ENCODE measurements around the gene ATP6V1C2. TPM values are rescaled to one million over a fixed set of nuclear protein-coding genes. Genes with fewer than 3 reads are reported as not detected.

ATP6V1C2 gene
- total and polyA plus RNA-seq, 9 of the 15 experiments (the other 6 are each of a cell fraction or from before 2014, with no cell fraction given): 0.01 to 0.31 (median 0.10) TPM; not detected in 4

- Histone ChIP-seq H3K9ac (ENCODE audit: insufficient read depth in 1 of 2, low read depth in 2 of 2, low read length in 2 of 2) (no peak overlapping the region), H3K27ac (ENCODE audit: extremely low read depth, low read depth, low read length) (no peak overlapping the region), H3K79me2 (ENCODE audit: control insufficient read depth, insufficient read depth, low read length) (no peaks in the 10 kb centered on the region), H2AFZ (ENCODE audit: low read depth, low read length) (no peak overlapping the region), H3K9me3 (replicated peaks; ENCODE audit: control insufficient read depth, insufficient read depth, low read depth, low read length) (no peaks in the 10 kb centered on the region), H3K27me3 (ENCODE audit: control insufficient read depth in 2 of 2, insufficient read depth in 2 of 2, low read length in 2 of 2) (peaks cover 24 to 78% of the 10 kb centered on the region in 2 experiments), H3K4me1 (replicated peaks in 1 of 2; ENCODE audit: control insufficient read depth in 2 of 2, insufficient read depth in 2 of 2, low read length in 2 of 2) (peaks cover 6 to 8% of the 10 kb centered on the region in 2 experiments; a peak in 3 of 5 replicates), H3K4me3 (no peak overlapping the region), H3K36me3 (ENCODE audit: control insufficient read depth, insufficient read depth, low read length) (no peaks in the 10 kb centered on the region), H4K20me1 (replicated peaks; ENCODE audit: control insufficient read depth, insufficient read depth, low read length) (no peaks in the 10 kb centered on the region), H3K4me2 (ENCODE audit: insufficient read depth, low read length) (no peak overlapping the region), H3K9me1 (ENCODE audit: control insufficient read depth, insufficient read depth, low read length) (no peaks in the 10 kb centered on the region)
- 26% methylated on average over 9 of the region's 9 CpGs for WGBS (ENCODE audit: insufficient coverage, low coverage, missing lambda C conversion rate)
- DNase-seq (ENCODE audit: extremely low read depth in 1 of 4, low spot score in 3 of 4): no peak
- no TSS peak for BruUV-seq (replicated peaks)
- intact Hi-C loops (cut with micrococcal nuclease): no loop called here
- no peak for ATAC-seq
- ChIA-PET POLR2A (interaction anchor here (1.1 kb wide), 1 partner anchor 8 kb away, joined by 3 read pairs; no protein-coding TSS in a partner anchor), CTCF (ENCODE audit: low intra/inter-chr PET ratio) (no interaction called here)
- in situ Hi-C loops (cut with MboI): no loop called here
- no peak for TF ChIP-seq ATF4 (CRISPR knock-in tag; IDR thresholded peaks at IDR 0.05)
- TF ChIP-seq PPARD (CRISPR knock-in tag; IDR thresholded peaks at IDR 0.05): no peak
- TF ChIP-seq TBP (optimal IDR thresholded peaks at IDR 0.05; ENCODE audit: low read depth, low read length): no peak
- TF ChIP-seq NFIX (CRISPR knock-in tag; IDR thresholded peaks at IDR 0.05; ENCODE audit: low read depth): no peak
- TF ChIP-seq PHB2 (IDR thresholded peaks at IDR 0.05; ENCODE audit: low read depth): no peak
- no peak for TF ChIP-seq RFX5 (IDR thresholded peaks at IDR 0.05; ENCODE audit: low read depth, low read length)
- TF ChIP-seq PURB (CRISPR knock-in tag; IDR thresholded peaks at IDR 0.05; ENCODE audit: low read depth): no peak
- TF ChIP-seq TCF7L2 (IDR thresholded peaks at IDR 0.05; ENCODE audit: low read depth, low read length): no peak
- TF ChIP-seq ELK3 (CRISPR knock-in tag; IDR thresholded peaks at IDR 0.05): no peak
- TF ChIP-seq TEAD2 (tag; IDR thresholded peaks at IDR 0.05): no peak
- no peak for TF ChIP-seq MTA3 (IDR thresholded peaks at IDR 0.05; ENCODE audit: borderline replicate concordance)
- no peak for TF ChIP-seq U2AF2 (optimal IDR thresholded peaks at IDR 0.05; ENCODE audit: low read depth, low read length)
- no peak for FAIRE-seq
Observed at GRCh38 chr2:10761591-10761990, 40.2 kb downstream of the ATP6V1C2 start.

Data from K562 (cell line).